GM12878 (cell line): ENCODE measurements around the gene GRIK4. TPM values are rescaled to one million over a fixed set of nuclear protein-coding genes. Genes with fewer than 3 reads are reported as not detected.

Source experiments
- ATAC-seq: fragments of 200-7000 bp; cut with Tn5 transposase; 3 replicates; pipeline ENCODE4 v1.9.1; 2020; ENCODE audit warnings: mild to moderate bottlenecking, moderate library complexity
- BruUV-seq: library from RNA; stranded (reverse); fragments of 400-500 nt; replicated peaks from 2 replicates; lab custom pipeline; 2021; lab: Mats Ljungman, UMichigan
- CTCF ChIA-PET: fragments of 300-600 bp; sonication (Branson Sonifier 250); formaldehyde crosslinking; extraction: SDS; loops from one replicate; lab custom pipeline; 2021; ENCODE audit warnings: inconsistent platforms; lab: Yijun Ruan, JAX
- POLR2A ChIA-PET: fragments of 350-600 bp; formaldehyde crosslinking; extraction: SDS; loops from one replicate; lab custom pipeline; 2021; ENCODE audit warnings: inconsistent platforms; lab: Charles Lee
- RAD21 ChIA-PET: fragments of 300-600 bp; sonication (Branson Sonifier 250); formaldehyde crosslinking; loops from one replicate; lab custom pipeline; 2023; ENCODE audit warnings: antibody characterized with exemption; ENCODE audit not compliant: unreplicated experiment; lab: Charles Lee
- SMC1A ChIA-PET: fragments of 300-600 bp; sonication (Branson Sonifier 250); formaldehyde crosslinking; loops from one replicate; lab custom pipeline; 2023; ENCODE audit not compliant: unreplicated experiment, uncharacterized antibody; lab: Charles Lee
- DNase-seq: peaks from one replicate; pipeline ENCODE4 v3.0.0-alpha.2; 2011; ENCODE audit warnings: low read depth, low spot score
- FAIRE-seq: peaks from 3 replicates; lab custom pipeline; 2011; peaks lifted over from hg19 to GRCh38; lab: Jason Lieb, UNC
- H2AFZ ChIP-seq: 2 replicates; pipeline ENCODE4 v1.6.0; 2011; ENCODE audit warnings: low read depth, low read length, control low read depth; ENCODE audit not compliant: control insufficient read depth
- H3K27ac ChIP-seq: 2 replicates; pipeline ENCODE4 v1.5.1; 2011; ENCODE audit warnings: control low read depth; ENCODE audit not compliant: control insufficient read depth, insufficient read depth
- H3K27me3 ChIP-seq, 2 experiments: replicated peaks in 1 of 2; 2 replicates each; pipeline versions ENCODE4 v1.6.0 to v1.6.1; 2011; ENCODE audit warnings: low read length in 1 of 2; ENCODE audit not compliant: control insufficient read depth in 2 of 2, insufficient read depth in 2 of 2
- H3K36me3 ChIP-seq, 2 experiments: 2 replicates each; pipeline ENCODE4 v1.5.1; 2011; ENCODE audit warnings: low read length in 1 of 2; ENCODE audit not compliant: control insufficient read depth in 2 of 2, insufficient read depth in 2 of 2
- H3K4me1 ChIP-seq: 2 replicates; pipeline ENCODE4 v1.6.1; 2011; ENCODE audit warnings: mild to moderate bottlenecking, low read length, moderate library complexity, mixed read lengths; ENCODE audit not compliant: control insufficient read depth, insufficient read depth
- H3K4me2 ChIP-seq: 2 replicates; pipeline ENCODE4 v1.6.0; 2011; ENCODE audit warnings: control low read depth; ENCODE audit not compliant: control insufficient read depth, insufficient read depth
- H3K4me3 ChIP-seq: fragments of 200-600 bp; sonication (generic); 2 replicates; pipeline ENCODE4 v1.5.1; 2016
- H3K79me2 ChIP-seq: 2 replicates; pipeline ENCODE4 v1.6.0; 2011; ENCODE audit warnings: low read length; ENCODE audit not compliant: control insufficient read depth, insufficient read depth
- H3K9ac ChIP-seq: 2 replicates; pipeline ENCODE4 v1.8.0; 2011; ENCODE audit warnings: low read length, control low read depth, mixed read lengths; ENCODE audit not compliant: control insufficient read depth, insufficient read depth
- H3K9me3 ChIP-seq: replicated peaks from 3 replicates; pipeline ENCODE4 v1.5.1; 2011; ENCODE audit warnings: mild to moderate bottlenecking, low read length; ENCODE audit not compliant: control insufficient read depth, insufficient read depth
- H4K20me1 ChIP-seq: 2 replicates; pipeline ENCODE4 v1.6.0; 2011; ENCODE audit not compliant: control insufficient read depth, insufficient read depth
- CHD1 ChIP-seq: IDR thresholded peaks from 2 replicates; pipeline ENCODE4 v1.6.1; 2012; ENCODE audit warnings: low read depth, low read length, improper control_type of control experiment
- EGR1 ChIP-seq, 2 experiments: IDR thresholded peaks; 1 replicate in 1 of 2; 2 replicates in 1 of 2; pipeline ENCODE4 v1.6.1; 2011 to 2012; ENCODE audit warnings: low read depth in 2 of 2, low read length in 2 of 2, borderline replicate concordance in 1 of 2, mild to moderate bottlenecking in 1 of 2, moderate library complexity in 1 of 2
- FOXK2 ChIP-seq: fragments of 450-650 bp; IDR thresholded peaks from 2 replicates; pipeline ENCODE4 v1.6.1; 2017; ENCODE audit warnings: mild to moderate bottlenecking, moderate library complexity
- GABPA ChIP-seq: IDR thresholded peaks from 2 replicates; pipeline ENCODE4 v1.6.1; 2014; ENCODE audit warnings: antibody characterized with exemption, low read depth, mild to moderate bottlenecking, inconsistent platforms
- HCFC1 ChIP-seq: fragments of 150-350 bp; IDR thresholded peaks from 2 replicates; pipeline ENCODE4 v1.6.1; 2014; ENCODE audit warnings: low read length
- SIN3A ChIP-seq: IDR thresholded peaks from 2 replicates; pipeline ENCODE4 v1.6.1; 2012; ENCODE audit warnings: low read depth, low read length, improper control_type of control experiment
- SIX5 ChIP-seq: IDR thresholded peaks from 2 replicates; pipeline ENCODE4 v1.6.1; 2011; ENCODE audit warnings: mild to moderate bottlenecking, low read depth, low read length, moderate library complexity; ENCODE audit not compliant: severe bottlenecking
- STAT3 ChIP-seq: IDR thresholded peaks from 2 replicates; pipeline ENCODE4 v1.6.1; 2011; ENCODE audit warnings: low read depth, low read length, improper control_type of control experiment
- TCF3 ChIP-seq: IDR thresholded peaks from 2 replicates; pipeline ENCODE4 v1.6.1; 2012; ENCODE audit warnings: low read depth, mild to moderate bottlenecking, low read length, borderline replicate concordance; ENCODE audit not compliant: insufficient read depth
- ZNF274 ChIP-seq: IDR thresholded peaks from one replicate; pipeline ENCODE4 v1.8.0; 2011; ENCODE audit not compliant: insufficient read length, insufficient read depth
- ZNF384 ChIP-seq: IDR thresholded peaks from 2 replicates; pipeline ENCODE4 v1.6.1; 2012; ENCODE audit warnings: low read depth, mild to moderate bottlenecking, low read length, improper control_type of control experiment, borderline replicate concordance
- whole genome bisulfite sequencing: methylation state at CpG from one replicate; pipeline ENCODE4 v1.1.6; 2016; ENCODE audit warnings: low lambda C conversion rate; ENCODE audit not compliant: insufficient replicate concordance, insufficient coverage; ENCODE audit errors: missing lambda C conversion rate; 5-methylcytosine and 5-hydroxymethylcytosine counted together
- in situ Hi-C: fragments of 300-500 bp; cut with MboI; formaldehyde crosslinking; loops from 9 replicates; pipeline ENCODE4 v1.14.3; 2018; ENCODE audit warnings: mixed read lengths
- intact Hi-C: fragments of 100-400 bp; cut with micrococcal nuclease; formaldehyde crosslinking; loops from one replicate; pipeline ENCODE4 v1.14.2; 2022; ENCODE audit not compliant: unreplicated experiment
- polyA plus RNA-seq, 11 experiments: library from polyadenylated mRNA; depleted of rRNA in 4 of 11; unstranded in 6 of 11; stranded (reverse) in 5 of 11; fragments of >200 nt; fragmentation: Nextera tagmentation in 4 of 11; fragmentation: Illumina TruSeq in 1 of 11; extraction: Ambion mirVana in 4 of 11; extraction: Trizol in 1 of 11; gene quantifications; 1 replicate in 1 of 11; 2 replicates in 10 of 11; pipeline versions ENCODE4 v1.2.1 to v1.2.3, GENCODE V29; 2011 to 2016; ENCODE audit warnings: inconsistent platforms in 2 of 11, missing spikeins in 2 of 11, low read depth in 1 of 11
- total RNA-seq, 4 experiments: library from RNA; depleted of rRNA in 3 of 4; stranded (reverse); fragments of >200 nt in 3 of 4; fragmentation: Illumina TruSeq in 1 of 4; extraction: Trizol in 1 of 4; gene quantifications; 2 replicates each; pipeline versions ENCODE4 v1.2.1 to v1.2.3, GENCODE V29; 2013 to 2021
- TF ChIP-seq, protein P1 (sequence below): IDR thresholded peaks from 2 replicates; pipeline ENCODE4 v1.6.1; 2012; ENCODE audit warnings: low read depth, low read length, improper control_type of control experiment
- TF ChIP-seq, protein P2 (sequence below): IDR thresholded peaks from 2 replicates; pipeline ENCODE4 v1.6.1; 2012; ENCODE audit warnings: low read depth, low read length, improper control_type of control experiment
- TF ChIP-seq, protein P3 (sequence below): IDR thresholded peaks from 2 replicates; pipeline ENCODE4 v1.6.1; 2011; ENCODE audit warnings: low read depth, mild to moderate bottlenecking, low read length, moderate library complexity, borderline replicate concordance; ENCODE audit errors: extremely low read depth

The GRIK4 gene
- total and polyA plus RNA-seq, 10 of the 15 experiments (the other 5 are each of a cell fraction or from before 2014, with no cell fraction given) = 0.33 to 3.6 (median 0.72) TPM

DNA sequence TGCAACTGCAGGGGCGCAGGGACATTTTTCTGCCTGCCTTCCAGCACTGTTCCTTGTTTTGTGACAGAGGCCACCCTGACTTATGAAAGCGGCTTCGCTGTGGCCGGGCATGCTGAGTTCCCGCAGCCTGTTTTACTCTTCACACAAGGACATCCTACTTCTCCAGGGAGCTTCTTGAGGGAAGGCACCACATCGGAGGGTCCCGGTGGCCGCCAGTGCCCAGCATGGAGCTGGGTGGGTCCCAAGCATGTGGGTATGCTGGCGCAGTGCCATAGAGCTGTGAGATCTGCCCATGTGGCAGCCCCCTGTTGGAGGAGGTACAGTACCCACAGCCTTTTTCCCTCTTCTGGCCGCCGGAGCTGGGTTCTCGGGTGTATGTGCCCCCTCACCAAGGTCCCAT is 136.1 kb downstream of the GRIK4 start:
- no peak for DNase-seq
- ChIA-PET RAD21 (interaction anchor here (1.2 to 1.9 kb wide), 2 partner anchors 13 to 37 kb away, joined by 3 to 6 read pairs; no protein-coding TSS in a partner anchor), POLR2A (no interaction called here), SMC1A (interaction anchor here (1.0 to 1.2 kb wide), 4 partner anchors 10 to 35 kb away, joined by 3 to 4 read pairs (median 3); no protein-coding TSS in a partner anchor), CTCF (interaction anchor here (1.7 kb wide), 1 partner anchor 9 kb away, joined by 4 read pairs; no protein-coding TSS in a partner anchor)
- no peaks in the 10 kb centered on the region for H3K79me2 ChIP-seq
- no peak for ATAC-seq
- FAIRE-seq = no peak
- H3K9me3 ChIP-seq = no peaks in the 10 kb centered on the region
- no TSS peak for BruUV-seq
- H3K36me3 ChIP-seq = no peaks in the 10 kb centered on the region; a peak in 1 of 4 replicates
- no peaks in the 10 kb centered on the region for H4K20me1 ChIP-seq
- H3K4me1 ChIP-seq = no peaks in the 10 kb centered on the region
- no peak for TF ChIP-seq EGR1 (IDR thresholded peaks at IDR 0.05; ENCODE audit: borderline replicate concordance in 1 of 2, low read depth in 2 of 2, low read length in 2 of 2)
- TF ChIP-seq SIX5 = no peak
- no peak for TF ChIP-seq ZNF274
- TF ChIP-seq TCF3 = no peak
- H2AFZ ChIP-seq = no peak overlapping the region
- in situ Hi-C loops = no loop called here
- no peak overlapping the region for H3K4me3 ChIP-seq
- WGBS = 46% methylated on average over 12 of the region's 12 CpGs
- H3K27ac ChIP-seq = no peak overlapping the region
- no peak overlapping the region for H3K4me2 ChIP-seq
- intact Hi-C loops = no loop called here
- H3K9ac ChIP-seq = no peak overlapping the region
- no peaks in the 10 kb centered on the region; a peak in 1 of 4 replicates for H3K27me3 ChIP-seq

DNA sequence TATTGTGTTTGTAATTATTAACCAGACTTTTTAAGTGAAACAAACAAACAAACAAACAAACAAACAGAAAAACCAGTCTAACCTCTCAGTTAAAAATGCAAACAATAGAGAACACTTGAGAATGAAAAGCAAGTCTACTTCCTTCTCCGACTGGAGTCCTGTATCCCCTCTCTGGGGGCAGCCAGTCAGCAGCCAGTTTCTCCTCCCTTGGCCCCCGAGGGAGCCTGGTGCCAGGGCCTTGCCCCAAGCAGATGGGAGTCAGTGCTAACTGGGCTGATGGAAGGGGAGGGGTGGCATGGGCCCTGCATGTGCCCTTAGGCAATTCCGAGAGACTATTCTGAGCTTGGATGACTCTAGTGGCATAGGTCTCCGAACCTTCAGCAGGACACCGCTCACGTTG is 137.2 kb downstream of the GRIK4 start:
- Histone ChIP-seq H3K4me2 (no peak overlapping the region), H4K20me1 (no peaks in the 10 kb centered on the region), H3K36me3 (no peaks in the 10 kb centered on the region; a peak in 1 of 4 replicates), H3K79me2 (no peaks in the 10 kb centered on the region), H3K27ac (no peak overlapping the region), H3K4me1 (no peaks in the 10 kb centered on the region), H3K9ac (no peak overlapping the region), H3K27me3 (no peaks in the 10 kb centered on the region; a peak in 1 of 4 replicates), H2AFZ (no peak overlapping the region), H3K9me3 (no peaks in the 10 kb centered on the region), H3K4me3 (no peak overlapping the region)
- RAD21 ChIA-PET = interaction anchor here (1.2 to 1.9 kb wide), 3 partner anchors 14 to 36 kb away, joined by 3 to 6 read pairs (median 3); no protein-coding TSS in a partner anchor
- DNase-seq (no peak), ATAC-seq (no peak), FAIRE-seq (no peak)
- BruUV-seq = no TSS peak
- CTCF ChIA-PET = interaction anchor here (1.6 to 2.7 kb wide), 5 partner anchors 8 to 36 kb away, joined by 4 to 13 read pairs (median 6); no protein-coding TSS in a partner anchor
- 30% methylated on average over 6 of the region's 6 CpGs for WGBS
- POLR2A ChIA-PET = no interaction called here
- TF ChIP-seq STAT3 (no peak), ZNF384 (no peak), SIN3A (no peak), FOXK2 (no peak), CHD1 (no peak), HCFC1 (no peak), GABPA (no peak)
- TF ChIP-seq, protein P1, sequence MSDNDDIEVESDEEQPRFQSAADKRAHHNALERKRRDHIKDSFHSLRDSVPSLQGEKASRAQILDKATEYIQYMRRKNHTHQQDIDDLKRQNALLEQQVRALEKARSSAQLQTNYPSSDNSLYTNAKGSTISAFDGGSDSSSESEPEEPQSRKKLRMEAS = no peak
- TF ChIP-seq, protein P2, sequence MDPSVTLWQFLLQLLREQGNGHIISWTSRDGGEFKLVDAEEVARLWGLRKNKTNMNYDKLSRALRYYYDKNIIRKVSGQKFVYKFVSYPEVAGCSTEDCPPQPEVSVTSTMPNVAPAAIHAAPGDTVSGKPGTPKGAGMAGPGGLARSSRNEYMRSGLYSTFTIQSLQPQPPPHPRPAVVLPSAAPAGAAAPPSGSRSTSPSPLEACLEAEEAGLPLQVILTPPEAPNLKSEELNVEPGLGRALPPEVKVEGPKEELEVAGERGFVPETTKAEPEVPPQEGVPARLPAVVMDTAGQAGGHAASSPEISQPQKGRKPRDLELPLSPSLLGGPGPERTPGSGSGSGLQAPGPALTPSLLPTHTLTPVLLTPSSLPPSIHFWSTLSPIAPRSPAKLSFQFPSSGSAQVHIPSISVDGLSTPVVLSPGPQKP = no peak
- TF ChIP-seq, protein P3, sequence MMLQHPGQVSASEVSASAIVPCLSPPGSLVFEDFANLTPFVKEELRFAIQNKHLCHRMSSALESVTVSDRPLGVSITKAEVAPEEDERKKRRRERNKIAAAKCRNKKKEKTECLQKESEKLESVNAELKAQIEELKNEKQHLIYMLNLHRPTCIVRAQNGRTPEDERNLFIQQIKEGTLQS = no peak
- in situ Hi-C loops (no loop called here), intact Hi-C loops (no loop called here)
- SMC1A ChIA-PET = interaction anchor here (1.1 to 1.6 kb wide), 6 partner anchors 9 to 36 kb away, joined by 3 to 4 read pairs (median 4); no protein-coding TSS in a partner anchor
